Ovary (tissue), 9 donors: Measurements from ENCODE around the gene TAB3. TPM values are rescaled to one million over a fixed set of nuclear protein-coding genes. Genes with fewer than 3 reads are reported as not detected.

Experiments
- DNase-seq, 5 donors: peaks; one replicate each; pipeline ENCODE4 v3.0.0-alpha.2; 2019 to 2020
- H3K27ac ChIP-seq, 2 donors: fragments of 200-600 bp; one replicate each; pipeline versions ENCODE4 v1.5.1 to v1.8.0; 2019 to 2022
- H3K27me3 ChIP-seq: fragments of 200-600 bp; one replicate; pipeline ENCODE4 v1.8.0; 2022
- H3K36me3 ChIP-seq: fragments of 200-600 bp; sonication (generic); one replicate; pipeline ENCODE4 v1.5.1; 2019
- H3K4me1 ChIP-seq: one replicate; pipeline ENCODE4 v1.8.1; 2013; ENCODE audit warnings: mild to moderate bottlenecking, moderate library complexity; ENCODE audit not compliant: insufficient read depth
- H3K4me3 ChIP-seq: fragments of 200-600 bp; sonication (generic); one replicate; pipeline ENCODE4 v1.5.1; 2017
- H3K9me3 ChIP-seq, 2 donors: fragments of 200-600 bp in 1 of 2; sonication (generic) in 1 of 2; one replicate each; pipeline versions ENCODE4 v1.5.1 to v1.8.1; 2013 to 2019; ENCODE audit warnings: mild to moderate bottlenecking in 1 of 2, moderate library complexity in 1 of 2
- CTCF ChIP-seq, 3 donors: fragments of 450-650 bp in 2 of 3; fragments of 200-600 bp in 1 of 3; IDR thresholded peaks; one replicate each; pipeline versions ENCODE4 v1.5.1 to v1.8.0; 2016 to 2022; ENCODE audit warnings: antibody characterized with exemption in 3 of 3, mild to moderate bottlenecking in 1 of 3
- EP300 ChIP-seq: sonication (generic); formaldehyde crosslinking; IDR thresholded peaks from one replicate; pipeline ENCODE4 v1.6.1; 2017; ENCODE audit warnings: antibody characterized with exemption
- POLR2A ChIP-seq: fragments of 450-650 bp; IDR thresholded peaks from one replicate; pipeline ENCODE4 v1.6.1; 2017; ENCODE audit warnings: antibody characterized with exemption, mild to moderate bottlenecking, moderate library complexity
- WGBS, 3 donors: extraction: QIAGEN DNeasy Blood & Tissue Kit in 1 of 3; methylation state at CpG; one replicate each; pipeline versions ENCODE4 v1.1.5 to v1.1.7; 2013 to 2017; 5-methylcytosine and 5-hydroxymethylcytosine counted together
- intact Hi-C, 4 donors: fragments of 100-400 bp; cut with DNase I; formaldehyde crosslinking; loops; one replicate each; pipeline versions ENCODE4 v1.11.0 to v1.15.1; 2022 to 2023
- polyA plus RNA-seq, 2 donors: library from polyadenylated mRNA; stranded (reverse); fragments of 200-250 nt in 1 of 2; fragments of 350-450 nt in 1 of 2; fragmentation: Illumina TruSeq in 1 of 2; extraction: RNeasy Lipid Tissue Mini Kit (QIAGEN cat#74804) in 1 of 2; gene quantifications; one replicate each; pipeline ENCODE4 v1.2.3, GENCODE V29; 2013 to 2014
- total RNA-seq, 7 donors: library from RNA; depleted of rRNA in 2 of 7; stranded (reverse); fragments of >200 nt in 2 of 7; fragmentation: NEBNext Ultra II Directional in 3 of 7; extraction: Animal tissue kit (Norgen Biotek cat#: 25700) in 3 of 7; gene quantifications; one replicate each; pipeline versions ENCODE4 v1.1.0 to v1.2.4, GENCODE V29; 2016 to 2023
- donor health status: DM: no; HTN: no; CAD: no; lungs with moderate emphysema.
- donor health status: DM: no; HTN: no; CAD: no.
- donor health status: Bipolar disorder and iron deficiency.
- donor health status: DM: yes; HTN: yes; CAD: no.
- donor health status: DM: no; HTN: no; CAD: no.
- donor health status: DM: yes; HTN: yes; CAD: no.

Gene TAB3
- total and polyA plus RNA-seq, 9 donors: 7.8 to 29.5 (median 21.0) TPM

- no peak overlapping the region for H3K27ac ChIP-seq
- no peak for DNase-seq
- H3K36me3 ChIP-seq: no peaks in the 10 kb centered on the region
- WGBS, 3 donors: 85 to 89% (median 86%) methylated on average over 4 of the region's 4 CpGs
- H3K9me3 ChIP-seq: no peaks in the 10 kb centered on the region
- TF ChIP-seq POLR2A (no peak), CTCF (IDR thresholded peaks at IDR 0.05) (no peak), EP300 (no peak)
- no peak overlapping the region for H3K4me3 ChIP-seq
- no peaks in the 10 kb centered on the region for H3K4me1 ChIP-seq
- H3K27me3 ChIP-seq: no peaks in the 10 kb centered on the region
- intact Hi-C loops: no loop called here
Measured at GRCh38 chrX:30833896-30834295, 55.2 kb downstream of the TAB3 start.

DNA sequence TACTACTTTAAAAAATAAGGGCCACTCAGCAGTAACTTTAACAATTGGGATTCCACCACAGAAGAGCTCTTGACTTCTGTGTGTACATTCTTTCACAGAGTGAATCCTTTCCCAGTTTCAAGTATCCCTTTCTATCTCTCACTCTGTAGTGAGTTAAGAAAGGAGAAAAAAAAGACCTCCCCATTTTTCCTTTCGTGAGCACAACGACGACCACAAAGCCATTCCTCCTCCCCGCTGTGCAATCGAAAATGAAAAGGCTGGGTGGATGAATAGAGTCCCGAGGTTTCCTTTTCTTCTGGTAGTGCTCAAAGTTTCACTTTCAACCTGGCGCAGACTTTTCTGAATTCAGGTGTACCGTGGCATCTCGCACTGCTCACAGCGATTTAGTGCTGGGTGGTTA lies 58.0 kb downstream of the TAB3 start:
- Histone ChIP-seq H3K4me3 (no peak overlapping the region), H3K9me3 (no peaks in the 10 kb centered on the region), H3K4me1 (no peaks in the 10 kb centered on the region), H3K27ac (no peak overlapping the region), H3K36me3 (no peaks in the 10 kb centered on the region), H3K27me3 (no peaks in the 10 kb centered on the region)
- TF ChIP-seq EP300 (no peak), CTCF (IDR thresholded peaks at IDR 0.05) (no peak), POLR2A (no peak)
- intact Hi-C loops: no loop called here
- no peak for DNase-seq
- WGBS, 3 donors: 68 to 71% (median 68%) methylated on average over 10 of the region's 10 CpGs

DNA sequence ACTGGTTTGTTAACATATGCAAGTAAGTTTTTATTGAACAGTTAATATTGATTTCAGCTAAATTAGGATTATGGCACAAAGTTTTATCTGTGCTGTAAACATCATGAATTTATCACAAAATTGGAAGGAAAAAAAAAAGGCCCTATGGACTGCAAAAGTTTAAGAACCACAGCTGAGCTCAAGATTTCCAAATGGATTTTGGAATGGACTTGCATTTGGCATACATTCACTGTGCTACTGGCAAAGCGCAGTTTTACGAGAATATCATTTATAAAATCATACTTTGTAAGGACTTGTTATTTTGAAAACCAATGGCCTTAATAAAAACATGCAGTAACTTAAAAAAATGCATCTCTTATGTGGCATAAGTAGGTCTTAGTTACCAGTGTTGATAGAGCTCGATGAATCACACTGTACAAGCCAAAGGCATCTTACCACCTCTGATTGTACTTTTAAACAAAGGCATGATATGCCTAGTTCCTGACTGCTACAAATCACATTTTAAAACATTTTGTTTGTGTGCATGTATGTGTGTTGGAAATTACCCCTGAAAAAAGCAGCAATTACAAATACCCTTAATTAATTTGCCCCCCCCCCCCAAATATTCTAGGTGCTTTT lies 58.6 kb downstream of the TAB3 start:
- DNase-seq: no peak
- intact Hi-C loops: no loop called here
- no peaks in the 10 kb centered on the region for H3K36me3 ChIP-seq
- TF ChIP-seq POLR2A (no peak), CTCF (IDR thresholded peaks at IDR 0.05) (no peak), EP300 (no peak)
- H3K4me1 ChIP-seq: no peaks in the 10 kb centered on the region
- H3K27me3 ChIP-seq: no peaks in the 10 kb centered on the region
- 86 to 88% (median 87%) methylated on average over 3 of the region's 3 CpGs for WGBS, 3 donors
- no peak overlapping the region for H3K27ac ChIP-seq
- H3K4me3 ChIP-seq: no peak overlapping the region
- H3K9me3 ChIP-seq: no peaks in the 10 kb centered on the region

DNA sequence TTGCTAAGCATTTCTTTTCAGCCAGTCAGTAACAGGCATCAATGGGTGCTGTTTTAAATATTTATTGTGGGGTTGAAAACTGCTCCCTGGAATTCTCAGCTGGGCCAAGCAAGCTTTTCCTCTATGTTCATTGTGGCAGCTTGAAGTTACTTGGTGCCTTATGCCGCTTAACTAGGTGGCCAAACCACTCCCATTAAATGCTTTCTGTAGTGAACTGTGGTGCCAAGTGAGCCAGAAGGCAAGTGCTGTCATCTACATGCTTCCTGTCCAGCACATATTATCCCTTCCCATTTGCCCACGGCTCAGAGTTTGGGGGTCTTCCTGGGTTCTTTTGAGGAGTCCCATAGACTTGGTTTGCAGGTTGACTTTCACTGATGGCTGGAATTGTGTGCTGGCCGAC lies 64.8 kb downstream of the TAB3 start:
- 57 to 65% (median 60%) methylated on average over 3 of the region's 3 CpGs for WGBS, 3 donors
- Histone ChIP-seq H3K4me3 (no peak overlapping the region), H3K4me1 (no peaks in the 10 kb centered on the region), H3K36me3 (no peaks in the 10 kb centered on the region), H3K27me3 (no peaks in the 10 kb centered on the region), H3K27ac (no peak overlapping the region), H3K9me3 (no peaks in the 10 kb centered on the region)
- intact Hi-C loops: no loop called here
- no peak for DNase-seq
- TF ChIP-seq EP300 (no peak), POLR2A (no peak), CTCF (IDR thresholded peaks at IDR 0.05) (no peak)
